Gastroesophageal sphincter (tissue), 4 donors: ENCODE measurements around the gene VKORC1L1. TPM values are rescaled to one million over a fixed set of nuclear protein-coding genes. Genes with fewer than 3 reads are reported as not detected.
"Not testable (repeated sequence)": the region's sequence is repeated elsewhere in the genome, so short reads cannot be mapped to it uniquely, and the experiment has no call there.

Experiments
- ATAC-seq: fragments of 150-250 bp; one replicate; pipeline ENCODE4 v1.9.1; 2016; ENCODE audit warnings: mild to moderate bottlenecking, moderate library complexity
- H3K27ac ChIP-seq, 4 donors: fragments of 200-600 bp; sonication (generic) in 3 of 4; 1 replicate in 3 of 4; 2 replicates in 1 of 4; pipeline ENCODE4 v1.5.1; 2016 to 2019
- H3K27me3 ChIP-seq: fragments of 200-600 bp; sonication (generic); one replicate; pipeline ENCODE4 v1.5.1; 2019
- H3K36me3 ChIP-seq, 2 donors: fragments of 200-600 bp; sonication (generic); one replicate each; pipeline ENCODE4 v1.5.1; 2019; ENCODE audit warnings: control low read depth in 1 of 2
- H3K4me1 ChIP-seq, 3 donors: fragments of 200-600 bp; sonication (generic); 1 replicate in 2 of 3; 2 replicates in 1 of 3; pipeline ENCODE4 v1.5.1; 2016 to 2019; ENCODE audit warnings: control low read depth in 2 of 3
- H3K4me3 ChIP-seq, 2 donors: fragments of 200-600 bp; sonication (generic); one replicate each; pipeline ENCODE4 v1.5.1; 2019; ENCODE audit warnings: mild to moderate bottlenecking in 1 of 2, moderate library complexity in 1 of 2
- H3K9me3 ChIP-seq, 3 donors: fragments of 200-600 bp; sonication (generic); one replicate each; pipeline ENCODE4 v1.5.1; 2017 to 2019; ENCODE audit warnings: control low read depth in 2 of 3
- CTCF ChIP-seq, 4 experiments: fragments of 200-600 bp in 2 of 4; fragments of 450-650 bp in 2 of 4; sonication (generic) in 1 of 4; IDR thresholded peaks; one replicate each; pipeline ENCODE4 v1.5.1; 2017 to 2019; ENCODE audit warnings: antibody characterized with exemption in 4 of 4, mild to moderate bottlenecking in 2 of 4, moderate library complexity in 2 of 4
- EP300 ChIP-seq: sonication (generic); formaldehyde crosslinking; IDR thresholded peaks from one replicate; pipeline ENCODE4 v1.6.1; 2017; ENCODE audit warnings: antibody characterized with exemption, mild to moderate bottlenecking
- POLR2A ChIP-seq, 2 donors: fragments of 450-650 bp; IDR thresholded peaks; one replicate each; pipeline ENCODE4 v1.6.1; 2017; ENCODE audit warnings: antibody characterized with exemption in 2 of 2, mild to moderate bottlenecking in 2 of 2, moderate library complexity in 1 of 2
- POLR2AphosphoS5 ChIP-seq: sonication (generic); formaldehyde crosslinking; IDR thresholded peaks from one replicate; pipeline ENCODE4 v1.6.1; 2017; ENCODE audit warnings: antibody characterized with exemption
- WGBS, 2 donors: methylation state at CpG; one replicate each; pipeline ENCODE4 v1.1.5; 2018; ENCODE audit warnings: low coverage in 1 of 2; 5-methylcytosine and 5-hydroxymethylcytosine counted together
- total RNA-seq, 4 donors: library from RNA; depleted of rRNA; stranded (reverse); fragments of >200 nt; gene quantifications; one replicate each; pipeline ENCODE4 v1.1.0, GENCODE V29; 2016

Gene VKORC1L1
- total RNA-seq, 4 donors from 2014 or later, result 20.4 to 30.2 (median 25.0) TPM

GRCh38 chr7:65926588-65926987 lies 53.7 kb downstream of the VKORC1L1 start:
- H3K4me3 ChIP-seq, result no peak overlapping the region
- no peaks in the 10 kb centered on the region for H3K27me3 ChIP-seq
- TF ChIP-seq CTCF (IDR thresholded peaks at IDR 0.05) (no peak), POLR2A (IDR thresholded peaks at IDR 0.05) (no peak), EP300 (no peak), POLR2AphosphoS5 (no peak)
- ATAC-seq, result no peak
- H3K36me3 ChIP-seq, result no peaks in the 10 kb centered on the region
- no peak overlapping the region for H3K27ac ChIP-seq
- no peaks in the 10 kb centered on the region for H3K9me3 ChIP-seq
- H3K4me1 ChIP-seq, result no peaks in the 10 kb centered on the region

- Histone ChIP-seq H3K27ac (no peak overlapping the region), H3K27me3 (no peaks in the 10 kb centered on the region), H3K4me3 (no peak overlapping the region), H3K9me3 (no peaks in the 10 kb centered on the region), H3K4me1 (no peaks in the 10 kb centered on the region), H3K36me3 (no peaks in the 10 kb centered on the region)
- ATAC-seq, result no peak
- TF ChIP-seq EP300 (no peak), POLR2AphosphoS5 (no peak), POLR2A (IDR thresholded peaks at IDR 0.05) (no peak), CTCF (IDR thresholded peaks at IDR 0.05) (no peak)
- WGBS, 2 donors, result 71 to 80% methylated on average over 5 to 6 of the region's 6 CpGs
Observed at GRCh38 chr7:65927489-65928448, 54.9 kb downstream of the VKORC1L1 start.

- H3K36me3 ChIP-seq, result no peaks in the 10 kb centered on the region
- no peak overlapping the region for H3K27ac ChIP-seq
- no peaks in the 10 kb centered on the region for H3K27me3 ChIP-seq
- TF ChIP-seq POLR2A (IDR thresholded peaks at IDR 0.05), result no peak
- TF ChIP-seq EP300, result no peak
- TF ChIP-seq CTCF (IDR thresholded peaks at IDR 0.05), result no peak
- no peak overlapping the region for H3K4me3 ChIP-seq
- no peak for ATAC-seq
- 82 to 83% methylated on average over 2 of the region's 4 CpGs for WGBS, 2 donors
- H3K9me3 ChIP-seq, result peaks cover 0 to 5% (median 0%) of the 10 kb centered on the region in 3 donors
- H3K4me1 ChIP-seq, result no peaks in the 10 kb centered on the region
Observed at GRCh38 chr7:65931685-65932084, 58.8 kb downstream of the VKORC1L1 start.

- Histone ChIP-seq H3K36me3 (no peaks in the 10 kb centered on the region), H3K27me3 (no peaks in the 10 kb centered on the region), H3K4me3 (no peak overlapping the region), H3K27ac (no peak overlapping the region), H3K9me3 (peaks cover 0 to 5% (median 0%) of the 10 kb centered on the region in 3 donors), H3K4me1 (no peaks in the 10 kb centered on the region)
- 100% methylated on average over 1 of the region's 2 CpGs for WGBS, 2 donors
- TF ChIP-seq POLR2A (IDR thresholded peaks at IDR 0.05) (no peak), POLR2AphosphoS5 (no peak)
- no peak for ATAC-seq
Observed at GRCh38 chr7:65937296-65937695, 64.4 kb downstream of the VKORC1L1 start.

GRCh38 chr7:65938336-65938895 lies 65.5 kb downstream of the VKORC1L1 start:
- Histone ChIP-seq H3K27ac (no peak overlapping the region), H3K4me3 (no peak overlapping the region), H3K27me3 (no peaks in the 10 kb centered on the region), H3K4me1 (no peaks in the 10 kb centered on the region), H3K36me3 (no peaks in the 10 kb centered on the region), H3K9me3 (peaks cover 0 to 5% (median 0%) of the 10 kb centered on the region in 3 donors)
- no peak for TF ChIP-seq EP300
- TF ChIP-seq POLR2AphosphoS5, result no peak
- no peak for TF ChIP-seq CTCF (IDR thresholded peaks at IDR 0.05)
- TF ChIP-seq POLR2A (IDR thresholded peaks at IDR 0.05), result no peak
- 92 to 96% methylated on average over 4 of the region's 7 CpGs for WGBS, 2 donors
- ATAC-seq, result no peak

GRCh38 chr7:65945787-65946186 lies 72.9 kb downstream of the VKORC1L1 start:
- not testable (repeated sequence) for H3K4me1 ChIP-seq, ATAC-seq, H3K4me3 ChIP-seq, H3K27ac ChIP-seq, H3K9me3 ChIP-seq, H3K36me3 ChIP-seq, H3K27me3 ChIP-seq
- WGBS, 2 donors, result 83 to 86% methylated on average over 1 of the region's 5 CpGs
